ENCODE results near the gene KCNG4.

KCNG4 gene

DNA sequence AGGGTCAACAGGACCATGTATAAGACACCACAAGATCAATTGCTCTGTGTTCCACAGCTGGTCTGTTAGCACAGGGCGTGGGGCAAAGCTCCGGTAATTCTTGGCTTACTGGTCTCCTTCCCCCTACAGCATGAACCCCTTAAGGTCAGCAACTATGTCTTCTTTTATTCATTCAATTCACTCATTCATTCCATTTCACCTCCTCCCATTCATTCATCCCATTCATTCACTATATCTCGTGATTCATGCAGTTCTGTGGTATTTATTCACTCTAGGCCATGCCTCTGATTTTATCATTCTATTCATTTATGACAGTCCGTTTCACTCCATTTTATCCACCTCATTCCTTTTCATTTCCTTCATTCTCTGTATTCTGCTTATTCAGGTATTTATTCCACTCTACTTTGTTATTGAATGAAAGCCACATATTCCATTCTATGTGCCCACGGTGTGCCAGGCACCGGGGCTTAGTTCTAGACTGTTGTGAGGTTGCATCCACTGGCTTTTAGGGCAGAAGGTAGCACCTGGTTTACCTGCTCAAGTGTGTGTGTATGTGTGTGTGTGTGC is 35.9 kb upstream of the KCNG4 start (continued):
- TF ChIP-seq ZBTB17 (tag by site-specific recombination; IDR thresholded peaks at IDR 0.05): 0 out of 2 replicates have a peak, but pooled peaks have one; percentile 35

GRCh38 chr16:84274515-84274914 is 34.7 kb upstream of the KCNG4 start:
- H3K4me3 ChIP-seq (ENCODE audit: low read depth, low read length): no peak overlapping the region
- no peak overlapping the region for H3K27ac ChIP-seq (ENCODE audit: extremely low read depth, low read depth, low read length)
- no peaks in the 10 kb centered on the region for H3K9me3 ChIP-seq (ENCODE audit: control insufficient read depth, insufficient read depth, low read depth, low read length)
- no peaks in the 10 kb centered on the region for H3K36me3 ChIP-seq (ENCODE audit: control insufficient read depth in 2 of 2, insufficient read depth in 1 of 2, low read length in 2 of 2)
- H3K4me1 ChIP-seq (ENCODE audit: control insufficient read depth, insufficient read depth, low read length): no peaks in the 10 kb centered on the region
- CTCF ChIA-PET: interaction anchor here (0.6 to 3.7 kb wide), 6 partner anchors 87 to 481 kb away, joined by 3 to 28 read pairs (median 4); partner anchors contain the start of genes MEAK7 and TAF1C
- TF ChIP-seq KLF10 (tag by site-specific recombination; IDR thresholded peaks at IDR 0.05) (no peak), ZNF48 (tag by site-specific recombination; IDR thresholded peaks at IDR 0.05) (no peak), ZNF677 (tag by site-specific recombination; IDR thresholded peaks at IDR 0.05) (no peak), FEZF1 (tag by site-specific recombination; IDR thresholded peaks at IDR 0.05) (no peak)
- TF ChIP-seq, protein P1, sequence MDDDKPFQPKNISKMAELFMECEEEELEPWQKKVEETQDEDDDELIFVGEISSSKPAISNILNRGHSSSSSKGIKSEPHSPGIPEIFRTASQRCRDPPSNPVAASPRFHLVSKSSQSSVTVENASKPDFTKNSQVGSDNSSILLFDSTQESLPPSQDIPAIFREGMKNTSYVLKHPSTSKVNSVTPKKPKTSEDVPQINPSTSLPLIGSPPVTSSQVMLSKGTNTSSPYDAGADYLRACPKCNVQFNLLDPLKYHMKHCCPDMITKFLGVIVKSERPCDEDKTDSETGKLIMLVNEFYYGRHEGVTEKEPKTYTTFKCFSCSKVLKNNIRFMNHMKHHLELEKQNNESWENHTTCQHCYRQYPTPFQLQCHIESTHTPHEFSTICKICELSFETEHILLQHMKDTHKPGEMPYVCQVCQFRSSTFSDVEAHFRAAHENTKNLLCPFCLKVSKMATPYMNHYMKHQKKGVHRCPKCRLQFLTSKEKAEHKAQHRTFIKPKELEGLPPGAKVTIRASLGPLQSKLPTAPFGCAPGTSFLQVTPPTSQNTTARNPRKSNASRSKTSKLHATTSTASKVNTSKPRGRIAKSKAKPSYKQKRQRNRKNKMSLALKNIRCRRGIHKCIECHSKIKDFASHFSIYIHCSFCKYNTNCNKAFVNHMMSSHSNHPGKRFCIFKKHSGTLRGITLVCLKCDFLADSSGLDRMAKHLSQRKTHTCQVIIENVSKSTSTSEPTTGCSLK (tag by site-specific recombination; IDR thresholded peaks at IDR 0.05): no peak
- POLR2A ChIA-PET: no interaction called here

- POLR2A ChIA-PET: no interaction called here
- H3K36me3 ChIP-seq (ENCODE audit: control insufficient read depth in 2 of 2, insufficient read depth in 1 of 2, low read length in 2 of 2): no peaks in the 10 kb centered on the region
- H3K27ac ChIP-seq (ENCODE audit: extremely low read depth, low read depth, low read length): no peak overlapping the region
- TF ChIP-seq MEIS1 (CRISPR knock-in tag; IDR thresholded peaks at IDR 0.05; ENCODE audit: borderline replicate concordance) (no peak), ZNF366 (tag by site-specific recombination; conservative IDR thresholded peaks at IDR 0.05) (peak; percentile 93), ZBTB17 (tag by site-specific recombination; IDR thresholded peaks at IDR 0.05) (peak; percentile 75; the same call in 1 of the 2 replicates)
- H3K9me3 ChIP-seq (ENCODE audit: control insufficient read depth, insufficient read depth, low read depth, low read length): no peaks in the 10 kb centered on the region
- H3K4me3 ChIP-seq (ENCODE audit: low read depth, low read length): no peak overlapping the region
- CTCF ChIA-PET: interaction anchor here (1.1 kb wide), 1 partner anchor 86 kb away, joined by 4 read pairs; the partner anchor contains the start of gene TAF1C
- H3K4me1 ChIP-seq (ENCODE audit: control insufficient read depth, insufficient read depth, low read length): no peaks in the 10 kb centered on the region
Measured at GRCh38 chr16:84272740-84273320, 33.0 kb upstream of the KCNG4 start.

GRCh38 chr16:84271866-84272265 is 32.1 kb upstream of the KCNG4 start:
- Histone ChIP-seq H3K9me3 (ENCODE audit: control insufficient read depth, insufficient read depth, low read depth, low read length) (no peaks in the 10 kb centered on the region), H3K27ac (ENCODE audit: extremely low read depth, low read depth, low read length) (no peak overlapping the region), H3K4me1 (ENCODE audit: control insufficient read depth, insufficient read depth, low read length) (no peaks in the 10 kb centered on the region), H3K4me3 (ENCODE audit: low read depth, low read length) (no peak overlapping the region), H3K36me3 (ENCODE audit: control insufficient read depth in 2 of 2, insufficient read depth in 1 of 2, low read length in 2 of 2) (no peaks in the 10 kb centered on the region)
- TF ChIP-seq ZNF654 (tag by site-specific recombination; IDR thresholded peaks at IDR 0.05; ENCODE audit: low read depth): no peak
- peak; percentile 82 for TF ChIP-seq ZBTB20 (tag by site-specific recombination; IDR thresholded peaks at IDR 0.05)
- TF ChIP-seq, protein P1 (tag by site-specific recombination; IDR thresholded peaks at IDR 0.05): no peak
- CTCF ChIA-PET: interaction anchor here (0.7 kb wide), 1 partner anchor 233 kb away, joined by 7 read pairs; the partner anchor contains the start of gene MEAK7
- POLR2A ChIA-PET: no interaction called here

GRCh38 chr16:84271037-84271436 is 31.2 kb upstream of the KCNG4 start:
- POLR2A ChIA-PET: interaction anchor here (0.6 kb wide), 1 partner anchor 112 kb away, joined by 4 read pairs; no protein-coding TSS in a partner anchor
- no peaks in the 10 kb centered on the region for H3K36me3 ChIP-seq (ENCODE audit: control insufficient read depth in 2 of 2, insufficient read depth in 1 of 2, low read length in 2 of 2)
- CTCF ChIA-PET: interaction anchor here (0.8 kb wide), 1 partner anchor 214 kb away, joined by 3 read pairs; no protein-coding TSS in a partner anchor
- H3K9me3 ChIP-seq (ENCODE audit: control insufficient read depth, insufficient read depth, low read depth, low read length): no peaks in the 10 kb centered on the region
- no peaks in the 10 kb centered on the region for H3K4me1 ChIP-seq (ENCODE audit: control insufficient read depth, insufficient read depth, low read length)
- H3K27ac ChIP-seq (ENCODE audit: extremely low read depth, low read depth, low read length): no peak overlapping the region
- no peak overlapping the region for H3K4me3 ChIP-seq (ENCODE audit: low read depth, low read length)
- TF ChIP-seq ZNF214 (tag by site-specific recombination; IDR thresholded peaks at IDR 0.05; ENCODE audit: borderline replicate concordance): no peak
- no peak for TF ChIP-seq ZNF791 (tag by site-specific recombination; IDR thresholded peaks at IDR 0.05)
- no peak for TF ChIP-seq ZNF391 (tag by site-specific recombination; IDR thresholded peaks at IDR 0.05; ENCODE audit: borderline replicate concordance, low read depth)
- TF ChIP-seq ZNF426 (tag by site-specific recombination; IDR thresholded peaks at IDR 0.05): no peak
- TF ChIP-seq, protein P2, sequence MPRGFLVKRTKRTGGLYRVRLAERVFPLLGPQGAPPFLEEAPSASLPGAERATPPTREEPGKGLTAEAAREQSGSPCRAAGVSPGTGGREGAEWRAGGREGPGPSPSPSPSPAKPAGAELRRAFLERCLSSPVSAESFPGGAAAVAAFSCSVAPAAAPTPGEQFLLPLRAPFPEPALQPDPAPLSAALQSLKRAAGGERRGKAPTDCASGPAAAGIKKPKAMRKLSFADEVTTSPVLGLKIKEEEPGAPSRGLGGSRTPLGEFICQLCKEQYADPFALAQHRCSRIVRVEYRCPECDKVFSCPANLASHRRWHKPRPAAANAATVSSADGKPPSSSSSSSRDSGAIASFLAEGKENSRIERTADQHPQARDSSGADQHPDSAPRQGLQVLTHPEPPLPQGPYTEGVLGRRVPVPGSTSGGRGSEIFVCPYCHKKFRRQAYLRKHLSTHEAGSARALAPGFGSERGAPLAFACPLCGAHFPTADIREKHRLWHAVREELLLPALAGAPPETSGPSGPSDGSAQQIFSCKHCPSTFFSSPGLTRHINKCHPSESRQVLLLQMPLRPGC (tag by site-specific recombination; IDR thresholded peaks at IDR 0.05): no peak
- TF ChIP-seq ZNF2 (tag by site-specific recombination; IDR thresholded peaks at IDR 0.05): no peak
- TF ChIP-seq ZNF24 (tag by site-specific recombination; IDR thresholded peaks at IDR 0.05): no peak
- TF ChIP-seq ZNF133 (tag by site-specific recombination; IDR thresholded peaks at IDR 0.05): no peak
- no peak for TF ChIP-seq ZNF548 (tag by site-specific recombination; IDR thresholded peaks at IDR 0.05)

All from HEK293 (cell line).